Gastroesophageal sphincter (tissue), 4 donors: ENCODE data around the gene SMCHD1. TPM values are rescaled to one million over a fixed set of nuclear protein-coding genes. Genes with fewer than 3 reads are reported as not detected.
"Not testable (repeated sequence)": the region's sequence is repeated elsewhere in the genome, so short reads cannot be mapped to it uniquely, and the experiment has no call there.

ENCODE experiments used
- ATAC-seq: fragments of 150-250 bp; one replicate; pipeline ENCODE4 v1.9.1; 2016; ENCODE audit warnings: mild to moderate bottlenecking, moderate library complexity
- H3K27ac ChIP-seq, 4 donors: fragments of 200-600 bp; sonication (generic) in 3 of 4; 1 replicate in 3 of 4; 2 replicates in 1 of 4; pipeline ENCODE4 v1.5.1; 2016 to 2019
- H3K27me3 ChIP-seq: fragments of 200-600 bp; sonication (generic); one replicate; pipeline ENCODE4 v1.5.1; 2019
- H3K36me3 ChIP-seq, 2 donors: fragments of 200-600 bp; sonication (generic); one replicate each; pipeline ENCODE4 v1.5.1; 2019; ENCODE audit warnings: control low read depth in 1 of 2
- H3K4me1 ChIP-seq, 3 donors: fragments of 200-600 bp; sonication (generic); 1 replicate in 2 of 3; 2 replicates in 1 of 3; pipeline ENCODE4 v1.5.1; 2016 to 2019; ENCODE audit warnings: control low read depth in 2 of 3
- H3K4me3 ChIP-seq, 2 donors: fragments of 200-600 bp; sonication (generic); one replicate each; pipeline ENCODE4 v1.5.1; 2019; ENCODE audit warnings: mild to moderate bottlenecking in 1 of 2, moderate library complexity in 1 of 2
- H3K9me3 ChIP-seq, 3 donors: fragments of 200-600 bp; sonication (generic); one replicate each; pipeline ENCODE4 v1.5.1; 2017 to 2019; ENCODE audit warnings: control low read depth in 2 of 3
- EP300 ChIP-seq: sonication (generic); formaldehyde crosslinking; IDR thresholded peaks from one replicate; pipeline ENCODE4 v1.6.1; 2017; ENCODE audit warnings: antibody characterized with exemption, mild to moderate bottlenecking
- POLR2A ChIP-seq, 2 donors: fragments of 450-650 bp; IDR thresholded peaks; one replicate each; pipeline ENCODE4 v1.6.1; 2017; ENCODE audit warnings: antibody characterized with exemption in 2 of 2, mild to moderate bottlenecking in 2 of 2, moderate library complexity in 1 of 2
- POLR2AphosphoS5 ChIP-seq: sonication (generic); formaldehyde crosslinking; IDR thresholded peaks from one replicate; pipeline ENCODE4 v1.6.1; 2017; ENCODE audit warnings: antibody characterized with exemption
- WGBS, 2 donors: methylation state at CpG; one replicate each; pipeline ENCODE4 v1.1.5; 2018; ENCODE audit warnings: low coverage in 1 of 2; 5-methylcytosine and 5-hydroxymethylcytosine counted together
- total RNA-seq, 4 donors: library from RNA; depleted of rRNA; stranded (reverse); fragments of >200 nt; gene quantifications; one replicate each; pipeline ENCODE4 v1.1.0, GENCODE V29; 2016
- TF ChIP-seq, protein P1 (sequence below), 4 experiments: fragments of 200-600 bp in 2 of 4; fragments of 450-650 bp in 2 of 4; sonication (generic) in 1 of 4; IDR thresholded peaks; one replicate each; pipeline ENCODE4 v1.5.1; 2017 to 2019; ENCODE audit warnings: antibody characterized with exemption in 4 of 4, mild to moderate bottlenecking in 2 of 4, moderate library complexity in 2 of 4

Gene SMCHD1
- total RNA-seq, 4 donors from 2014 or later = 49.8 to 85.6 (median 68.0) TPM

DNA sequence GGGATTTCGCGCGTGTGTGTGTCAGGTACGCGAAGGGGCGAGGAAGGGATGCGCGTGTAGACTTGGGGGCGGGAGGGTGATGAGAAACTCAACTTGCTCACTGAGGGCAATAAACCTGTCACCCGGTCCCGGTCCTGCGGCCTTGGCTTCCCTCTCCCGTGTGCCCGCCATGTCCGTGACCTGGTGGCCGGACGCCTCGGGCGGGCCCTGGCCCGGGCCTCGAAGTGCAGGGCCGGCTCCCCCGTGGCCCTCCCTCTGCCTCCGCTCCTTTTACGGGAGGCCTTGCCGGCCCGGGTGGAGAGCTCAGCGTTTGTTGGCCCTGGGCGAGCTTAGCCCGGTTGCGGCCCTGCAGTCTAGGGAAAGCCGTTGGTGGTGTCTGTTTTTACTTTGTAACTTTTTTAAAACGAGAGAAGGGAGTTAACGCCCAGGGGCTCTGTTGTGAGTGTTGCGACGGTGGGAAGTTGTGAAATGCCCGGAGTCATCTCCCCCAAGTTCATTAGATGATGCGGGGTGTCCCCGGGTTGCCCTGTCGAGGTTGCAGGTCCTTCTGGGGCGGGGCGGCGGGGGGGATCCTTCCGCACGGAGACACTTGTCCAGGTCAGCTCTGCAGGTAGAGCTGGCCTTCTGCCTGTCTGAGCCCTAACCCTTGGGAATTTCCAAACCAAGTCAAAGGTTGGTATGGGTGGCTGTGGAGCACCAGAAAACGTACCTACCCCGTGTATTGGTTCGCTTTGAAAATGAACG is 883 bp downstream of the SMCHD1 start:
- Histone ChIP-seq H3K27ac (peak overlapping the region; percentile 86 to 100 (median 98)), H3K4me3 (peak overlapping the region; percentile 73 to 89), H3K4me1 (peaks cover 0 to 41% (median 4%) of the 10 kb centered on the region in 3 donors), H3K9me3 (no peaks in the 10 kb centered on the region), H3K36me3 (no peaks in the 10 kb centered on the region), H3K27me3 (no peaks in the 10 kb centered on the region)
- TF ChIP-seq POLR2AphosphoS5 = no peak
- no peak for TF ChIP-seq EP300
- TF ChIP-seq, protein P1, sequence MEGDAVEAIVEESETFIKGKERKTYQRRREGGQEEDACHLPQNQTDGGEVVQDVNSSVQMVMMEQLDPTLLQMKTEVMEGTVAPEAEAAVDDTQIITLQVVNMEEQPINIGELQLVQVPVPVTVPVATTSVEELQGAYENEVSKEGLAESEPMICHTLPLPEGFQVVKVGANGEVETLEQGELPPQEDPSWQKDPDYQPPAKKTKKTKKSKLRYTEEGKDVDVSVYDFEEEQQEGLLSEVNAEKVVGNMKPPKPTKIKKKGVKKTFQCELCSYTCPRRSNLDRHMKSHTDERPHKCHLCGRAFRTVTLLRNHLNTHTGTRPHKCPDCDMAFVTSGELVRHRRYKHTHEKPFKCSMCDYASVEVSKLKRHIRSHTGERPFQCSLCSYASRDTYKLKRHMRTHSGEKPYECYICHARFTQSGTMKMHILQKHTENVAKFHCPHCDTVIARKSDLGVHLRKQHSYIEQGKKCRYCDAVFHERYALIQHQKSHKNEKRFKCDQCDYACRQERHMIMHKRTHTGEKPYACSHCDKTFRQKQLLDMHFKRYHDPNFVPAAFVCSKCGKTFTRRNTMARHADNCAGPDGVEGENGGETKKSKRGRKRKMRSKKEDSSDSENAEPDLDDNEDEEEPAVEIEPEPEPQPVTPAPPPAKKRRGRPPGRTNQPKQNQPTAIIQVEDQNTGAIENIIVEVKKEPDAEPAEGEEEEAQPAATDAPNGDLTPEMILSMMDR (IDR thresholded peaks at IDR 0.05) = no peak
- TF ChIP-seq POLR2A (IDR thresholded peaks at IDR 0.05) = no peak
- peak; percentile 79 for ATAC-seq
- 0% methylated on average over 7 to 17 of the region's 49 CpGs for WGBS, 2 donors

DNA sequence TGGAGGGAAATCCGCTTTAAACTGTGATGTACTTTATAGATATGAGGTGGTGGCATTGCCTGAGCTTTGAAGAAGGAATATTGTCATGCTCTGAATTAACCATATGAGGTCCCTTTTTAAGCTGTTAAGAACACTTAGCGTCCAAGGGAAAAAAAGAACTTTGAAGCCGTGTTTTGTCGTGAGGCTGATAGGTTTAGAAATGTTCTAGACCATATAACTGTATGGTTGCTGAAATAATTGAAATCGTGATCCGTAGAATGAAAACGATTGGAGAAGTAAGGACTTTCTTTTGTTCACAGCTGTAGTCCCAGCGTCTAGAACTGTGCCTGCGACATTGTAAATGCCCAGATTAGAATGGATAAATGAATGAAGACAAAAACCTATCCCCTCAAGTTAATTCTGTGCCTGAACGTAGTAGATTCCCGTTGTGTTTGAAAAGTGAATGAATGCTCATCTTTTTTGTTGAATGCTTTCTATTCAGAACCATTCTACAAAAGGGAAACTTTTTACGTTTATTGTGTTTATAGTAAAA is 1.5 kb downstream of the SMCHD1 start:
- WGBS, 2 donors = 3% methylated on average over 11 to 12 of the region's 12 CpGs
- Histone ChIP-seq H3K4me1 (peaks cover 0 to 41% (median 4%) of the 10 kb centered on the region in 3 donors), H3K27me3 (no peaks in the 10 kb centered on the region), H3K9me3 (no peaks in the 10 kb centered on the region), H3K27ac (peak overlapping the region; percentile 86 to 100 (median 98)), H3K36me3 (no peaks in the 10 kb centered on the region), H3K4me3 (peak overlapping the region; percentile 73 to 89)
- ATAC-seq = no peak
- TF ChIP-seq EP300 = no peak
- TF ChIP-seq, protein P1 (IDR thresholded peaks at IDR 0.05) = no peak
- TF ChIP-seq POLR2A (IDR thresholded peaks at IDR 0.05) = no peak
- TF ChIP-seq POLR2AphosphoS5 = no peak

DNA sequence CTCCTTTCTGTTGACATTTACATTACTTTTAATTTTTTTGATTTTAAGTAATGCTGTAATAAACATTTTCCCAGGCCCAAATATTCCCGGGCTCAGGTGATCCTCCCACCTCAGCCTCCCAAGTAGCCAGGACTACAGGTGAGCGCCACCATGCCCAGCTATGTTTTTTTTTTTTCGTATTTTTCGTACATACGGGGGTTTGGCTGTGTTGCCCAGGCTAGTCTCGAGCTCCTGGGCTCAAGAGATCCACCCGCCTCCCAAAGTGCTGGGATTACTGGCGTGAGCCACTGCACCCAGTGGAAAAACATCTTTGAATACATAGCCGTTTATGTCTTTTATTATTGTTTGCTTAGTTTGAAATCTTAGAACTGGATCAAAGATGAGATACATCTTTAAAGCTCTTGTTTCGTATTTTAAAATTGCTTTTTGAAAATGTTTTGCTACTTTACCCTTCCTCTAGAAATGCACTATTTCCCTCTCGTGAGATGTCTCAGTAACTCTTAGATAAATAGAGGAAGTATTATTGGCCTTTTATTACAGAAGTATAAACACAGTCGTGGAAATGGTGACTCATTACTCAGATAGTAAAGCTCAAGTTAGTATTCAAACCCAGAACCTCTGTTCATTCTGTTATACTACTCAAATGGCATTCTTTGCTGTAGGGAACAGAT is 2.4 kb downstream of the SMCHD1 start:
- TF ChIP-seq EP300 (no peak), POLR2AphosphoS5 (peak; percentile 58), POLR2A (IDR thresholded peaks at IDR 0.05) (no peak)
- TF ChIP-seq, protein P1 (IDR thresholded peaks at IDR 0.05) = no peak
- Histone ChIP-seq H3K9me3 (no peaks in the 10 kb centered on the region), H3K27ac (peak overlapping the region; percentile 55 to 100 (median 92)), H3K4me3 (peak overlapping the region; percentile 15 to 89), H3K27me3 (no peaks in the 10 kb centered on the region), H3K4me1 (peaks cover 0 to 45% (median 4%) of the 10 kb centered on the region in 3 donors), H3K36me3 (no peaks in the 10 kb centered on the region)
- 35 to 36% methylated on average over 8 to 11 of the region's 12 CpGs for WGBS, 2 donors
- no peak for ATAC-seq

DNA sequence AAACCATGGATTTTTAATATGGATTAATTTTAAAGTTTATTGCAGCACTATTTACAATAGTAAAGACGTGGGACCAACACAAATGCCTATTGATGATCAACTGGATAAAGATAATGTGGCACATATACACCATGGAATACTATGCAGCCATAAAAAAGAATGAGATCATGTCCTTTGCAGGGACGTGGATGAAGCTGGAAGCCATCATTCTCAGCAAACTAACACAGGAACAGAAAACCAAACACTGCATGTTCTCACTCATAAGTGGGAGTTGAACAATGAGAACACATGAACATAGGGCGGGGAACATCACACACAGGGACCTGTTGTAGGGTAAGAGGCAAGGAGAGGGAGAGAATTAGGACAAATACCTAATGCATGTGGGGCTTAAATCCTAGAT is 5.3 kb downstream of the SMCHD1 start:
- not testable (repeated sequence) for H3K27me3 ChIP-seq, H3K9me3 ChIP-seq, ATAC-seq, H3K27ac ChIP-seq, H3K36me3 ChIP-seq, H3K4me3 ChIP-seq
- 80 to 96% methylated on average over 1 to 3 of the region's 3 CpGs for WGBS, 2 donors
- H3K4me1 ChIP-seq = peaks cover 3 to 67% (median 14%) of the 10 kb centered on the region in 3 donors

DNA sequence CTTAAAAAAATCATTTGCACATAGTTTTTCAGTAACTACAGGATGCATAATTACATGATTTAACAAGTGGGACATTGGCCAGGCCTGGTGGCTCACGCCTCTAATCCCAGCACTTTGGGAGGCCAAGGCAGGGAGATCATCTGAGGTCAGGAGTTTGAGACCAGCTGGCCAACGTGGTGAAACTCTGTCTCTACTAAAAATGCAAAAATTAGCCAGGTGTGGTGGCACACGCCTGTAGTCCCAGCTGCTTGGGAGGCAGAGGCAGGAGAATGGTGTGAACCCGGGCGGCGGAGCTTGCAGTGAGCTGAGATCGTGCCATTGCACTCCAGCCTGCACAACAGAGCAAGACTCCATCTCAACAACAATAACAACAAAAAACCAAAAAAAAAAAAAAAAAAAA is 6.8 kb downstream of the SMCHD1 start:
- 82 to 88% methylated on average over 1 to 3 of the region's 7 CpGs for WGBS, 2 donors
- H3K27me3 ChIP-seq, ATAC-seq, H3K9me3 ChIP-seq, H3K4me3 ChIP-seq, H3K36me3 ChIP-seq, H3K27ac ChIP-seq: not testable (repeated sequence)
- peaks cover 3 to 68% (median 14%) of the 10 kb centered on the region in 3 donors for H3K4me1 ChIP-seq
